ENCODE results near the gene PPP1R9B. TPM values are rescaled to one million over a fixed set of nuclear protein-coding genes. Genes with fewer than 3 reads are reported as not detected.

The PPP1R9B gene
- total RNA-seq, 1 donor from 2014 or later = 73.6 TPM

DNA sequence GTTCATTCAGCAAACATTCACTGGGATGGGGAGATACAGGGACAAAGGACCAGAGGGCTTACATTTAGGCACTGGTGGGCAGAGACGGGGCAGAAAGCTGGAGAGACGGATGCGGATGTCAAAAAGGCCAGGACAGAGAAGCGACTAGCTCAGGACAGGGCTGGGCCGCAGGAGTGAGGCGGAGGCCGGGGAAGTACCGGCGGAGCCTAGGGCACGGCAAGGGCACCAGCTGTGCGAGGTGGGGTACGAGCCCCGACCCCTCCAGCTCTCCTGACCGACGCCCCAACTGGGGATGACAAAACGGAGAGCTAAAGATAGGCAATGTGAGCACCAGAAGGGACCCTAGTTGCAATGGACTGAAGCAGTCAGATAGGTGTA lies 11.4 kb upstream of the PPP1R9B start:
- Histone ChIP-seq H3K4me1 (ENCODE audit: insufficient read depth, low read length) (peaks cover 8% of the 10 kb centered on the region), H3K9ac (ENCODE audit: low read length) (peak overlapping the region; percentile 72), H2AFZ (ENCODE audit: low read depth, low read length) (peak overlapping the region; percentile 81), H3K27me3 (ENCODE audit: insufficient read depth, low read length) (no peaks in the 10 kb centered on the region), H3K9me3 (ENCODE audit: insufficient read depth, low read depth, low read length) (no peaks in the 10 kb centered on the region), H3K4me3 (ENCODE audit: insufficient read depth, low read depth, low read length) (peak overlapping the region; percentile 69), H4K20me1 (ENCODE audit: insufficient read depth, low read length) (no peaks in the 10 kb centered on the region), H3K79me2 (ENCODE audit: insufficient read depth, low read length) (no peaks in the 10 kb centered on the region), H3K27ac (ENCODE audit: low read depth, low read length) (peak overlapping the region; percentile 9), H3K36me3 (ENCODE audit: insufficient read depth, low read length) (no peaks in the 10 kb centered on the region), H3K4me2 (ENCODE audit: low read length) (peak overlapping the region; percentile 90)
- Mint-ChIP-seq H3K4me3 (ENCODE audit: unreplicated experiment) (peak overlapping the region; percentile 85), H3K4me1 (ENCODE audit: low read depth, unreplicated experiment) (no peaks in the 10 kb centered on the region), H3K27ac (ENCODE audit: unreplicated experiment) (peak overlapping the region; percentile 27), H3K27me3 (ENCODE audit: low read depth, unreplicated experiment) (peaks cover 5% of the 10 kb centered on the region), H3K36me3 (ENCODE audit: low read depth, unreplicated experiment) (no peaks in the 10 kb centered on the region), H3K9me3 (ENCODE audit: unreplicated experiment) (peaks cover 3% of the 10 kb centered on the region)
- no peak for FAIRE-seq
- no peak for DNase-seq (ENCODE audit: low read depth)
- TF ChIP-seq, protein P1, sequence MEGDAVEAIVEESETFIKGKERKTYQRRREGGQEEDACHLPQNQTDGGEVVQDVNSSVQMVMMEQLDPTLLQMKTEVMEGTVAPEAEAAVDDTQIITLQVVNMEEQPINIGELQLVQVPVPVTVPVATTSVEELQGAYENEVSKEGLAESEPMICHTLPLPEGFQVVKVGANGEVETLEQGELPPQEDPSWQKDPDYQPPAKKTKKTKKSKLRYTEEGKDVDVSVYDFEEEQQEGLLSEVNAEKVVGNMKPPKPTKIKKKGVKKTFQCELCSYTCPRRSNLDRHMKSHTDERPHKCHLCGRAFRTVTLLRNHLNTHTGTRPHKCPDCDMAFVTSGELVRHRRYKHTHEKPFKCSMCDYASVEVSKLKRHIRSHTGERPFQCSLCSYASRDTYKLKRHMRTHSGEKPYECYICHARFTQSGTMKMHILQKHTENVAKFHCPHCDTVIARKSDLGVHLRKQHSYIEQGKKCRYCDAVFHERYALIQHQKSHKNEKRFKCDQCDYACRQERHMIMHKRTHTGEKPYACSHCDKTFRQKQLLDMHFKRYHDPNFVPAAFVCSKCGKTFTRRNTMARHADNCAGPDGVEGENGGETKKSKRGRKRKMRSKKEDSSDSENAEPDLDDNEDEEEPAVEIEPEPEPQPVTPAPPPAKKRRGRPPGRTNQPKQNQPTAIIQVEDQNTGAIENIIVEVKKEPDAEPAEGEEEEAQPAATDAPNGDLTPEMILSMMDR (IDR thresholded peaks at IDR 0.05; ENCODE audit: insufficient read depth, low read depth, low read length) = no peak
- no peak for TF ChIP-seq EZH2 (IDR thresholded peaks at IDR 0.05; ENCODE audit: insufficient read depth, low read length)

- Mint-ChIP-seq H3K27ac (ENCODE audit: unreplicated experiment) (peak overlapping the region; percentile 63), H3K4me1 (ENCODE audit: low read depth, unreplicated experiment) (no peaks in the 10 kb centered on the region), H3K4me3 (ENCODE audit: unreplicated experiment) (peak overlapping the region; percentile 85), H3K27me3 (ENCODE audit: low read depth, unreplicated experiment) (peaks cover 5% of the 10 kb centered on the region), H3K36me3 (ENCODE audit: low read depth, unreplicated experiment) (no peaks in the 10 kb centered on the region), H3K9me3 (ENCODE audit: unreplicated experiment) (peaks cover 3% of the 10 kb centered on the region)
- no peak for TF ChIP-seq EZH2 (IDR thresholded peaks at IDR 0.05; ENCODE audit: insufficient read depth, low read length)
- TF ChIP-seq, protein P1 (IDR thresholded peaks at IDR 0.05; ENCODE audit: insufficient read depth, low read depth, low read length) = peak; percentile 77
- peak overlapping the region; percentile 88 for H2AFZ ChIP-seq (ENCODE audit: low read depth, low read length)
- H3K9me3 ChIP-seq (ENCODE audit: insufficient read depth, low read depth, low read length) = no peaks in the 10 kb centered on the region
- H3K36me3 ChIP-seq (ENCODE audit: insufficient read depth, low read length) = no peaks in the 10 kb centered on the region
- no peaks in the 10 kb centered on the region for H3K27me3 ChIP-seq (ENCODE audit: insufficient read depth, low read length)
- H3K9ac ChIP-seq (ENCODE audit: low read length) = peak overlapping the region; percentile 72
- FAIRE-seq (no peak), DNase-seq (ENCODE audit: low read depth) (peak; percentile 65)
- no peaks in the 10 kb centered on the region for H4K20me1 ChIP-seq (ENCODE audit: insufficient read depth, low read length)
- H3K27ac ChIP-seq (ENCODE audit: low read depth, low read length) = peak overlapping the region; percentile 10
- peaks cover 8% of the 10 kb centered on the region for H3K4me1 ChIP-seq (ENCODE audit: insufficient read depth, low read length)
- peak overlapping the region; percentile 90 for H3K4me2 ChIP-seq (ENCODE audit: low read length)
- H3K4me3 ChIP-seq (ENCODE audit: insufficient read depth, low read depth, low read length) = peak overlapping the region; percentile 69
- no peaks in the 10 kb centered on the region for H3K79me2 ChIP-seq (ENCODE audit: insufficient read depth, low read length)
These were observed 10.8 kb upstream of the PPP1R9B start for GRCh38 chr17:50161023-50161910.

- Histone ChIP-seq H2AFZ (ENCODE audit: low read depth, low read length) (no peak overlapping the region), H3K79me2 (ENCODE audit: insufficient read depth, low read length) (no peaks in the 10 kb centered on the region), H3K4me1 (ENCODE audit: insufficient read depth, low read length) (peaks cover 12% of the 10 kb centered on the region), H3K4me3 (ENCODE audit: insufficient read depth, low read depth, low read length) (no peak overlapping the region), H3K36me3 (ENCODE audit: insufficient read depth, low read length) (no peaks in the 10 kb centered on the region), H4K20me1 (ENCODE audit: insufficient read depth, low read length) (no peaks in the 10 kb centered on the region), H3K4me2 (ENCODE audit: low read length) (no peak overlapping the region), H3K27me3 (ENCODE audit: insufficient read depth, low read length) (no peaks in the 10 kb centered on the region), H3K27ac (ENCODE audit: low read depth, low read length) (no peak overlapping the region), H3K9me3 (ENCODE audit: insufficient read depth, low read depth, low read length) (no peaks in the 10 kb centered on the region), H3K9ac (ENCODE audit: low read length) (no peak overlapping the region)
- Mint-ChIP-seq H3K27me3 (ENCODE audit: low read depth, unreplicated experiment) (no peaks in the 10 kb centered on the region), H3K9me3 (ENCODE audit: unreplicated experiment) (no peaks in the 10 kb centered on the region), H3K27ac (ENCODE audit: unreplicated experiment) (no peak overlapping the region), H3K4me3 (ENCODE audit: unreplicated experiment) (no peak overlapping the region), H3K36me3 (ENCODE audit: low read depth, unreplicated experiment) (no peaks in the 10 kb centered on the region), H3K4me1 (ENCODE audit: low read depth, unreplicated experiment) (no peaks in the 10 kb centered on the region)
- DNase-seq (ENCODE audit: low read depth) (no peak), FAIRE-seq (no peak)
- no peak for TF ChIP-seq EZH2 (IDR thresholded peaks at IDR 0.05; ENCODE audit: insufficient read depth, low read length)
- TF ChIP-seq, protein P1 (IDR thresholded peaks at IDR 0.05; ENCODE audit: insufficient read depth, low read depth, low read length) = no peak
These were observed 7.4 kb upstream of the PPP1R9B start for GRCh38 chr17:50157891-50158290.

Measured in astrocyte (in vitro differentiated cells and primary cell).